ENCODE results near the gene CLPSL1.

Gene CLPSL1

DNA sequence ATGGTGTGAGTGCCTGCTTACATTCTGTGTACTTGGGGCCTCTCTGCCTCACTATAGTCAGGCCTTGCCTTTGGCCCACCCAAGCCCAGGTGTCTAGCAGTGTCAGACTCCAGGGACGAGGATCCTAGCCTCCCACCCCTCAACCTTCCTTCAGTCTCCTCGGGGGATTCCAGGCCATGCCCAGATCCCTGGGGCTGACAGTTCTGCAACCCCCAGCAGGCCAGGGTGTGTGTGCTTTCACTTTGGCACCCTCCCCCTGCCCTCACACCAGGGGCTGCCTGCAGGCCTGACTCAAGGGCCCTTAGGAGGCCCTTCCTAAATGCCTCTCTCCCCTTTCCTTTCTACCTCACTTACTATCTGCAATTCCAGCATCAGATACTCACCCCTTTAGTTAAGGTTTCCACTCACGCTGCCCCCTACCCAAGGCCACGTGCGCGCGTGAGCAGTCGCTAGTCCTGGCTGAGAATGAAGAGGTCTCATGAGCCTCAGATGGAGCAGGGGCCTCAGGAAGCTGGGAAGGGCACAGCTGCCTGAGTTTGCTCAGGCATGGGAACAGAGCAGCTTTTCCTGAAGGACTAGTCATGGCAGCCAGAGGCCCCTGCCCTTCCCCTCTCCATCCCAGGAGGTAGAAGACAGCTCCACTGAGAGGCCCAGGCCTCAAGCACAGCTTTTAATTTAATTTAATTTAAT, 17.2 kb downstream of the CLPSL1 start:
- no peak for DNase-seq (ENCODE audit: low spot score)

GRCh38 chr6:35798706-35799105, 17.9 kb downstream of the CLPSL1 start:
- DNase-seq (ENCODE audit: low spot score): no peak

GRCh38 chr6:35801148-35801547, 20.3 kb downstream of the CLPSL1 start:
- no peak for DNase-seq (ENCODE audit: low spot score)

DNA sequence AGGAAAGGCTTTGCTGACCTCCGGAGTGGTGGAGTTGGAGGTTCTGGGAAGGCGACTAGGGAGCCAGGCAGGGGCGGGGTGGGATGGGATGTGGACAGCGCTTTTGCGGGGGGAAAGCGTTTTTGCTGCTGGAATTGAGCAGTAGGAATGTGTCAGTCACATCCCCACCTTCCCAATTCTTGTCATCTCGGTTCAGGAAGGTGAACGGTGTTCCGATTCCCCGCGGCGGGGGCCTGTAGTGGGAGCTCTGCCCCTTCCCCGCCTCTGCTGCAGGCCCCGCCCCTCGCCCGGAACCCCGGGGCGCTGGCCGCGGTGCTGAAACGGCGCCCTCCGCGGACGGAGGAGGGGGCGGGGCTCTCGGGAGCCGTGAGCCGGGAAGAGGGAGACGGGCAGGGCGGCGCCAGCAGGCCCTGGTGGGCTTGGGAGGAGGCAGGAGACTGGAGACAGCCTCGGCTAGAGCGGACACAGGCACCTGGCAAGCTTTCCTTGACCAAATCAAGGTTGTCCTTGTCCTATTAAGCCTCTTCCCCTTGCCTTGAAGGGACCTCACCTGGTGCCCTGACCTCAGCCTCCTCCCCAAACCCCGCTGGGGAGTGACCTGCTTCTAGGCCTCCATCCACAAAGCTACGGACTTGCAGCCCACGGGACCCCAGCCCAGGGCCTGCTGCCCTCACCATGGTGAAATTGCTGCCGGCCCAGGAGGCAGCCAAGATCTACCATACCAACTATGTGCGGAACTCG, 24.3 kb downstream of the CLPSL1 start, which contains the start of gene LHFPL5:
TSS of gene LHFPL5 (plus strand) at position 357 of the 741 bp plus-strand sequence. CDS start at position 676, 319 bp downstream.
- peak; percentile 10 for DNase-seq (ENCODE audit: low spot score)

- DNase-seq (ENCODE audit: low spot score): no peak
Observed at GRCh38 chr6:35808688-35809087, 27.9 kb downstream of the CLPSL1 start.

DNA sequence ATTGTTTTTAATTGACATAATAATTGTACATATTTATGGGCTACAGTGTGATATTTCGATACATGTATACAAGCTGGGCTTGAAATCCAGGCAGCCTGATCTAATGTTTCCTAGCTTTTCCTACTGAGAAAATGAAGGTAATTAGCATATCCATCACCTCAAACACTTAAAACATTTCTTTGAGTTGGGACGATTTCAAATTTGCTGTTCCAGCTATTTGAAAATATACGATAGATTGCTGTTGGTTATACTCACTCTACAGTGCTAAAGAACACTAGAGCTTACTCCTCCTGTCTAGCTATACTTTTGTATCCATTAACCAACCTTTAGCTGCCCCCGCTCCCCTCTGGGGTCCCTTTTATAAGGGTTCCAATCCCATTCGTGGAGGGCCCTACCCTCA, 29.0 kb downstream of the CLPSL1 start:
- DNase-seq (ENCODE audit: low spot score): no peak

DNA sequence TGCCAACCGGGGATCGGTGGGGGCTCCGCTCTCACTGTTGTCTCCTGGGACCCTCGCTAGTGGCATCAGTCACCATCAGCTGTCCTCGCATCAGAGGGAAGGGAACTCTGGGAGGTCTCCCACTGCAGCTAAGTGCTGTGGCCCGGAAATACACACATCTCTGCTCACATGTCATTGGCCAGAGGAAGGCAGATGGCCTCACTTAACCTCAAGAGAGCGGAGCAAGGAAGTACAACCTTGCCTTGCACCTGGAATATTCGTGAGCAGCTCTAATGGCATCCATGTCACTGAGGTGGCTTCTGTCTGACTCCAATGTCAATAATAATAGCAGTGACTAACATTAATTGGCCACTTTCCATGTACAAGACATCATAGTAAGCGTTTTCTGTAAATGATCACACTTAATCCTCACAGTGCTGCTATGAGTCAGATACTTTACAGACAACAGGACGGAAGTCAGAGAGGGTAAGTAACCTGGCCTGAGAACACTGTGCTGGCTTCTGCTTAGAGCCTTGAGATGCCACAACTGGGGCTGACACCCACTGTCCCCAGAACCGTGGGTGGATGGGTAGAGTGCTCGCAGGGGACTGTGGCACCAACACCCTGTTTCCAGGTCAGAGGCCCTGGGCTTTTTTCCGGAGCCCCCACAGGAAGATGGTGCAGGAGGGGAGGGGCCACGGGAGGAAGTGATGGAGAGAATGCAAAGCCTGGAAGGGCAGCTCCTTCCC, 30.3 kb downstream of the CLPSL1 start:
- no peak for DNase-seq (ENCODE audit: low spot score)

DNA sequence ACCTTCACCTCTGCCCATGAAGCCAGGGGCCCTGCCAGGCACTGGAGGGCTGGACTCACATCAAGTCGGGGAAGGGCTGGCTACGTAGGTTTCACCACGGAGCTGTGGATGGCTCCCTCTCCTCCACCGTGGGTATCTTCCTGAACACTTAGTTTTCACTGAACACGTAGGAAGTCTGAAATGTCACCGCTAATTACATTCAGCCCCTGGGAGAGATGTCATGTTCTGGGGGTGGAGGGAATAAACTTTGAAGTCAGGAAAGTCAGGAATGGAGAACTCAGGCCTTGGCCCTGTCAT, 30.8 kb downstream of the CLPSL1 start:
- no peak for DNase-seq (ENCODE audit: low spot score)

GRCh38 chr6:35817515-35817914, 36.7 kb downstream of the CLPSL1 start:
- DNase-seq (ENCODE audit: low spot score): no peak

GRCh38 chr6:35823601-35824000, 42.8 kb downstream of the CLPSL1 start:
- DNase-seq (ENCODE audit: low spot score): no peak

DNA sequence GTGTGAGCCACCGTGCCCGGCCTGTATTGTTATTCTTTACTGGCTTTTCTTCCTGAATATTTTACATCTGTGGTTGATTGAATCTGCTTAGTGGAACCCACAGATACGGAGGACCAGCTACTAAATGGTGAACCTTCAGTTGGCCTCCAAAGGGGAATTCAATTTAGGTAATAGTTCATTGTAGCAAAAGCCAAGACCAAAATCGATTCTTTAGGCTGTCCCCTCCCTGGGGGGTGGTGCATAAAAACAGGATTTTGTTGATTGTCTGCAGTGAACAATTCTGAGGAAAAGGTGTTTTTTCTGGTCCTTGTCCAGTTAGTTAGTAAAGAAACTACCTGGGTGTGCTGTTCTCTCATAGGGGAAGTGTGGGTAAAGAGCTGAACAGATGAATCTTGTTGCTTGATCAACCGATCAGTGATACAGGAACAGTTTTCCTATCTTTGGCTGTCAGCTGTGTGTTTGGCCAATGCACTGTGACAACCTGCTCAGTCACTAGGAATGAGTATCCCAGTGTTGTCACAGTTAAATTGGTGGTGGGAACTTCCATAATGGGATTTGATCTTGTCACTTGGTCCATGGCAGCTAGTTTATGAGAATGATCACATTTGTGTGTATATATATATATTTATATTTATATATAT, 43.9 kb downstream of the CLPSL1 start:
- no peak for DNase-seq (ENCODE audit: low spot score)

DNA sequence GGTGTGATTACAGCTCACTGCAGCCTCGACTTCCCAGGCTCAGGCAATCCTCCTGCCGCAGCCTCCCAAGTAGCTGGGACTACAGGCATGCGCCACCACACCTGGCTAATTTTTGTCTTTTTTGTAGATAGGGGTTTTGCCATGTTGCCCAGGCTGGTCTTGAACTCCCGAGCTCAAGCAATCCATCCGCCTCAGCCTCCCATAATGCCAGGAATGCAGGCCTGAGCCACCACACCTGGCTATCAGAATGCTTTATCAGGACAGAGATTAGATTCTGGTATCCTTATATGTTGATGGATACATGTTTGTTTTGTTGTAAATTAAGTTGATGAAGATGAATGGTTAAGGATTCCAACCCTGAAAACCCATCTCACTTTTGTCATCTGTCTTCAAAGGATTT, 48.5 kb downstream of the CLPSL1 start:
- DNase-seq (ENCODE audit: low spot score): no peak

- no peak for DNase-seq (ENCODE audit: low spot score)
Observed at GRCh38 chr6:35831257-35832007, 50.6 kb downstream of the CLPSL1 start.

DNA sequence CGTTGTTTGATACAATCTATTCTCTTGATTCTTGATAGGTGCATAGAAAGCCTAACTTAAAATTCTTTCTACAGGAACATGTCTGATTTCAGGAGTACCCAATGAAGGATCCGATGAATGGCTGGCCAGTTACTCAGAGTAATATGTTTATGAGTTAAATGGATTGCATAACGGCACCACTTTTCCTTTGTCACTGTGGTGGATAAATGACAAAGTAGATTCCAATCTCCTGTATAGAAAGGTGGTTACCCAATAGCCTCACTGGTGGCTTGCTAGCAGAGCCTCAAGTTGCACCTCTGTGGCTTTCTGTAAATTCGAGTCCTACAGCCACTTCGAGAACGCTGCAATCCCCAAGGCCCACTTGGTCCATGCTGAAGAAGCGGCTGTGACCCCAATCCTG, 52.7 kb downstream of the CLPSL1 start:
- no peak for DNase-seq (ENCODE audit: low spot score)

Data from cerebellar cortex (tissue), 1 donor.